GM19463 (cell line): ENCODE measurements around the gene TIMMDC1.

Experiments used
- ATAC-seq: cut with Tn5 transposase; IDR thresholded peaks from one replicate; pipeline ENCODE4 v1.9.1; 2021; ENCODE audit warnings: mild to moderate bottlenecking, moderate library complexity; ENCODE audit not compliant: unreplicated experiment

TIMMDC1 gene

GRCh38 chr3:119498186-119499011, at the start of gene TIMMDC1:
Gene TIMMDC1 (plus strand): TSS chr3:119498547. CDS start chr3:119498734, 187 bp downstream.
- ATAC-seq: peak; percentile 99

GRCh38 chr3:119453822-119454221, 44.5 kb upstream of the TIMMDC1 start:
- no peak for ATAC-seq

DNA sequence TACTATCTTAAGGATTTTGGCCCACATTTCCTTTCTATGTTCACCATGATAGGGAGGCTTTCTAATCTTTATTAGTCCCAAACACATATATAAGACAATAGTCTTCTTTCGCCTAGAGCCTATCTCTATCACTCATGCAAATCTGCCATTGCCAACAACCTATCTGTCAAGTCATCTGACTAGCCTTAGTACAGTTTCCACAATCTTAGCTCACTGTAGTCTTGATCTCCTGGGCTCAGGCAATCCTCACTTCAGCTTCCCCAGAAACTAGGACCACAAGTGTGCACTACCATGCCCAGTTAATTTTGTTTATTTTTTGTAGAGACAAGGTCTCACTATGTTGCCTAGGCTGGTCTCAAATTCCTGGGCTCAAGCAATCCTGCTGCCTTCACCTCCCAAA, 41.9 kb upstream of the TIMMDC1 start:
- ATAC-seq: no peak

- no peak for ATAC-seq
These were observed 41.1 kb upstream of the TIMMDC1 start for GRCh38 chr3:119457246-119457645.

DNA sequence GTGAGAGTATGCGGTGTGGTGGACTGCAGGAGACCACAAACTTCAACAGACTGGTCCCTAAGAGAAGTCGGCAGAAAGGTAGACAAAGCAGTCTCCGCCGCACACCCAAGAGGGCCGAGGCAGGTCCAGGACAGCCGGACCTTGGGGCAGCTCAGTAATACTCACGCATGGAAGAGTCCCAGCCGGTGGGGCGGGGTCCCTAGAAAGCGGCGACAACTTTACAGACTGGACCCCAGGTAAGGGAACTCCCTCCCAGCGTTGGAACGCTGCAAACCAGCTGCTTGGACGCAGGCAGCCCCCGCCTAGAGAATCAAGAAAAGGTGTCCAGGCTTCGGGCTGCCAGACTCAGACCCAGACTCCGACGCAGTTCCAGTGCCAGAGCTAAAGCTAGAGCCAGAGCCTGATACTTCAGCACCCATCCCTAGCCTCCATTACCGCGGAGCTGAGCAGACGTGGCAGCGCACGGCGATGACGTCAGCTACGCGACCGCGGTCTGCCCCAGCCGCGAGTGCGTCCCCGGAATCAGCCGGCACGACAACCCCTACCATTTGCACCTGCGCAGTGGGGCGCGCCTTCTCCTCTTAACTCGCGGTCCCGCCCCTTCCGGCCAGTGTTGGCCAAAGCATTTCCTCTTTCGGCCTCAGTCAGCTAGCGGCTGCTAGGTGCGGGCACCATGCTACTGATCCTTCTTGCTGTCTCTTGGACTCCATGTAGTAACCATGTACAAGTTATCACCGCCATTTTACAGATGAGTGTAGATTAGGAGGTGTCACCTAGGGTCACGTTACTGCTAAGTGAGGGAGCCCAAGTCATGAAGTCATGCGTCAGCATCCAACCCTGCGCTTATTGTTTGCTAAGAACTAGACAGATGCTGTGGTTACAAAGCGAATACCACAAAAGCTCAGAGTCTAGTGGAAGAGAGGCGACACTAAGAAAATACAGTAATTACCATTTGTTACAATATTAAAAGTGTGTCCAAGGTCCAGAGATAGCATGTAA, 34.9 kb upstream of the TIMMDC1 start, which contains the start of gene TMEM39A:
TSS of gene TMEM39A (minus strand) at position 445 of the 999 bp plus-strand sequence. CDS start 1,541 bp downstream, outside the sequence.
- peak; percentile 93 for ATAC-seq

DNA sequence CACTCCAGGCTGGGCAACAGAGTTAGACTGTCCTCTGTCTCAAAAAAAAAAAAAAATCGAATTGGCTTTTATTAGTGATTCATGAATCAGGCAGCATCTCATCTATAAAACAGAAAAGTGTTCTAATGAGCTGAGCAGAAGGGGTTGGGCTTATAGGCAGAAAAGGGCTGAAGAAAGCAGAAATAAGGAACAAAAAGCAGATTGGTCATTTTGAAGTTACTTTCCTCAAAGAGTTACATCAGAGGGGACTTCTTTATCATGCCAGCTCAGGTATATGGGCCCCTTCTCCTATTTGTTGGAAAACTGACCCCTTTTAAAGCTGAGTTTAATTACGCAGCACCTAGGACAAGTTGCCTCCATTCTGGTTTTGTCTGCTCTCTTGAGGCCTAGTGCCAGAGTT, 30.3 kb upstream of the TIMMDC1 start:
- ATAC-seq: no peak

DNA sequence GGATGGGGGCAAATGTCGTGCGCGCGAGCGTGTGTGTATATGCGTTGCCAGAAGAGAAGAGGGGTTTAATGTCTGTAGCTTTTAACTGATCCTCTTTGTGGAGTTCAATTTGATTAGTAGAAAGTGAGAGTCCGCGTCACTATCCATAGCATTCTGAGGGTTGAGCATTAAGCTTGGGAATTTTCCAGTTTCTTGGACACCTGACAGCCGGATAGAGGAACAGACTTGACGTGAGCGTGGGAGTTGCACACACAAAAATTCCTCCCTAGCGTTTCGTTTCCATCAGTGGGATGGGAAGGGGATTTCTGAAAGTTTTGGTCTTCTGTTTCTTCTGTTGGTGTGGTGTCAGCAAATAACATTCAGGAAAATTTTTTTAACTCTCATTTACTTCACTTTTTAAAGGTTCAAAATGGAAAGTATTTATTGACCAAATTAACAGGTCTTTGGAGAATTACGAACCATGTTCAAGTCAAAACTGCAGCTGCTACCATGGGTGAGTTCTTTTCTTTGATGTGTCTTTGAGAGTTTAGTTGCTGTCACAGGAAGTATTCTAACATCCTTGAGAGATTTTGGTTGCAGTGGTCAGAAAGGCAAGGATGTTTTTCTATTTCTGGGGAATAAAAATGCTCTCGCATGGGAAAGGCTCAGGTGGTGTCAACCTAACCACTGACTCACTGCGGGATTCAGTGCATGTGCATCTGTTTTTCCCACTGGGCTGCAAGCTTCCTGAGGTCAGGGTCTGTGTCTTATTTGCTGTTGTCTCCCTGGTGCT, 28.7 kb upstream of the TIMMDC1 start:
- ATAC-seq: no peak

- no peak for ATAC-seq
These were observed 27.5 kb upstream of the TIMMDC1 start for GRCh38 chr3:119470866-119471265.

GRCh38 chr3:119481079-119481478, 17.3 kb upstream of the TIMMDC1 start:
- ATAC-seq: no peak

- ATAC-seq: no peak
These were observed 15.2 kb upstream of the TIMMDC1 start for GRCh38 chr3:119483101-119483500.

DNA sequence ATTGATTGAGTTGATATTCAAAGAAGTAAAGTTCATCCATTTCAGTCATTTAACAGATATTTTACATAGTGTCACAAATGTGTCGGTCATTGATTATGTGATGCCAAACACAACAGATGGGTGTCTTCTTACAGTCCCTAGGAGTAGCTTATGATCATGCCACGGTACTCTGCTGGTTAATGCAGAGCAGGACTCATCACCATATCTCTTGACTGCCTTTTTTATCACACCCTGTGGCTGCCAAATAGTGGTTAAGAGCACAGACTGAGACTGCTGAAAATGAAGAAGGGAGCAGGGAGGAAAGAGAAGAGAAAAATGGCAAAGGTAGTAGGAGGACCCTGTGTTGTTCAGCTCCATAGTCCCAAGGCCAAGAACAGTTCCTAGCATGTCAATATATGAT, 12.8 kb upstream of the TIMMDC1 start:
- no peak for ATAC-seq

DNA sequence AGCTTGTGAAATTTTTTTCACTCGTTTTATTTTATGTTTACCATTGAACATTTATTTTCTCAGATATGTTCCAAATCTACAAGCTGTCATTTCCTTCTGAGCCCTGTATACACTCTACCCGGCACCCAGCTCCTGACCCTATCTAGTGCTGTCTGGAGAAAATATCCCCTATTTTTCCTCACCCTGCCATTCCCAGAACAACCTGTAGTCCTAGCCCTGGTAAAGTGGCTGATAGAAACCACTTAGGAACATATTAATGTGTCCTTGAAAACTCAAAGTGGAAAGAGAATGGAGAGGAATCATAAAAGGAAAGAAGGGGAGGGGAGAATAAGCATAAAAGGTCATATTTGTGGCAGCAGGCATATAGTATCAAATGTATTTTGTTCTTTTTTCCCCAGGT, 8.2 kb upstream of the TIMMDC1 start:
- no peak for ATAC-seq

- no peak for ATAC-seq
These were observed 6.2 kb upstream of the TIMMDC1 start for GRCh38 chr3:119492128-119492527.

GRCh38 chr3:119492810-119493209, 5.5 kb upstream of the TIMMDC1 start:
- ATAC-seq: no peak

DNA sequence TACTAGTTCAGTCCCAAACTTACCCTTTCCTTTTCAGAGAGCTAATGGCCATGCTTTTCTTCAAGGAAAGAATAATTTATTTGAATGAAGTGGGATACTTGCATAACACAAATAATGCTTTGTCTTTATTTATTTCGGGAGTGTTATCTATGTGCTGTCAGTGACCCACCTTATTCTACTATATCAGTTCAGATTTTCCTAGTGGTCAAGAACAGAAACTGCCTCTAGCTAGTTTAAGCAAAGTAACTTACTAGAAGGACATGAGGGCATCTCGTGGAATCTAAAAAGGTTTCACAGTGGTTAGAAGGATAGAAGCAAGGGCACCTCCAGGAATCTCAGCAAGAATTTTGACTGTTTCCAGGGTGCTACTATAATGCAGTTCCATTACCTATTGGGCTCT, 3.8 kb upstream of the TIMMDC1 start:
- ATAC-seq: no peak

DNA sequence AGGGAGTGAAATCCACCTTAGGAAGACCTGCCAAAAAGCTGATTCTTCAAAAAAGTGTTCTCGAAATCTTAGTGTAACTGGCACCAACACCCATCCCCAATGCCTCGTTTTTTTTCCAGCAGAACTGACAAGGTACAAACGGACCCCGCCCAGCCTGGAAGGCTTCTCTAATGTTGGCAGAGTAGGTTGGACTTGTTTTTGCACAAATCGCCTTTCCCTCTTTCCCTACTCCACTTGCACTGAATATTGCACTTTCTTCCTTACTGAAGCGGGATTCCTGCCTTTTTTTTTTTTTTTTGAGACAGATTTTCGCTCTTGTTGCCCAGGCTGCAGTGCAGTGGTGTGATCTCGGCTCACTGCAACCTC, 544 bp upstream of the TIMMDC1 start:
- no peak for ATAC-seq

GRCh38 chr3:119500265-119500664, 1.9 kb downstream of the TIMMDC1 start:
- ATAC-seq: no peak

- ATAC-seq: no peak
These were observed 2.6 kb downstream of the TIMMDC1 start for GRCh38 chr3:119500901-119501300.

- no peak for ATAC-seq
These were observed 8.3 kb downstream of the TIMMDC1 start for GRCh38 chr3:119506631-119507030.

GRCh38 chr3:119507404-119507803, 9.1 kb downstream of the TIMMDC1 start:
- no peak for ATAC-seq
